GM12864 (cell line): ENCODE data around the gene VEGFD.

Source experiments
- DNase-seq: peaks from one replicate; pipeline ENCODE4 v3.0.0-alpha.2; 2011; ENCODE audit warnings: low read depth
- H3K4me3 ChIP-seq: 2 replicates; pipeline ENCODE4 v1.5.1; 2011; ENCODE audit warnings: mild to moderate bottlenecking, low read depth, low read length, control low read depth
- CTCF ChIP-seq: IDR thresholded peaks from 2 replicates; pipeline ENCODE4 v1.5.1; 2011; ENCODE audit warnings: low read depth, mild to moderate bottlenecking, moderate library complexity, low read length, control low read depth, inconsistent platforms; ENCODE audit errors: missing control alignments

VEGFD gene

GRCh38 chrX:15401378-15401777 lies 17.2 kb upstream of the VEGFD start:
- no peak for DNase-seq
- TF ChIP-seq CTCF, result no peak
- no peak overlapping the region for H3K4me3 ChIP-seq

- DNase-seq, result no peak
- no peak for TF ChIP-seq CTCF
- no peak overlapping the region for H3K4me3 ChIP-seq
Observed at GRCh38 chrX:15399962-15400391, 15.8 kb upstream of the VEGFD start.

DNA sequence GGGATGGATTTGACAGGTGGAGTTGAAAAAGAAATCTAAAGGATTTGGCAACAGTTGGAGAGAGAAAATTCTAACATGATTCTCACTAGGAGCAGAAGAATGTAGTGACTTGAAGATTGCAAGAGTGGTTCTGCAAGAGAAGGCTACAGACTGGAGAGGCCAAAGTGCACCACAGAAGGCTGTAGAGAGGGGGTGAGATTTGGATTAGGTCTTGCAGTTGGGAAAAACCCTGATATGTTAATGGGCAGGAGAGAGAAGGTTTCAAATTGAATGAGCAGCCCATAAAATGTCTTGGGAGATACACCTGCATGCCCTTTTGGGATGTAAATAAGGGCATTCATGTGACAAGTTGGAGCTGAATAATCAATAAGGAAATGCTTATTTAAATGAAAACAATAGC lies 14.7 kb upstream of the VEGFD start:
- no peak overlapping the region for H3K4me3 ChIP-seq
- no peak for DNase-seq
- no peak for TF ChIP-seq CTCF

- TF ChIP-seq CTCF, result no peak
- H3K4me3 ChIP-seq, result no peak overlapping the region
- no peak for DNase-seq
Observed at GRCh38 chrX:15395789-15396188, 11.6 kb upstream of the VEGFD start.

DNA sequence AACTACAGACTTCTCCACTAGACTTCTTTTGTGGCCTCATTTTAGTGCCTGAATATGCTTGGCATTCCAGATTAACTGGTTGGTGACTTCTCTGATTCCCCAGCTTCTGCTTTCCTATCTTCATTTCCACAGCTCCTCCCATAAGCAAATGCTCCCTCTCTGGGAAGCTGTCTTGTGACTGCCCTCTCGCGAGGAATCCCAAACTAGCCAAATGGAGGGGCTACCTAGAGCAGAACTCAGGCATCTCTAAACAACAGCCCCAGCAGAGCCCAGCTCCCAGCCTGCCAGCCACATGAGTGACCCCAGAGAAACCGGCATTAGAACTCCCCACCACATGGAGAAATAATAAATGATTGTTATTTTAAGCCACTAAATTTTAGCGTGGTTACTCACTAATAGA lies 7.6 kb upstream of the VEGFD start:
- no peak for TF ChIP-seq CTCF
- no peak for DNase-seq
- H3K4me3 ChIP-seq, result no peak overlapping the region

- H3K4me3 ChIP-seq, result no peak overlapping the region
- TF ChIP-seq CTCF, result peak; percentile 7
- DNase-seq, result no peak
Observed at GRCh38 chrX:15382813-15383212, 1.4 kb downstream of the VEGFD start.

- TF ChIP-seq CTCF, result no peak
- no peak for DNase-seq
- no peak overlapping the region for H3K4me3 ChIP-seq
Observed at GRCh38 chrX:15376956-15377355, 7.3 kb downstream of the VEGFD start.
